PFSK-1 (cell line): ENCODE results near the gene USP35.

ENCODE experiments used
- FOXP2 ChIP-seq: optimal IDR thresholded peaks from 2 replicates; pipeline ENCODE3; 2011; ENCODE audit warnings: borderline replicate concordance, control low read depth, inconsistent platforms; ENCODE audit not compliant: insufficient read depth; ENCODE audit errors: extremely low read length, extremely low read depth
- POLR2AphosphoS5 ChIP-seq: IDR thresholded peaks from 2 replicates; pipeline ENCODE4 v1.6.1; 2012; ENCODE audit warnings: low read depth, mild to moderate bottlenecking, control low read depth, low read length, moderate library complexity
- SIN3A ChIP-seq: IDR thresholded peaks from 2 replicates; pipeline ENCODE4 v1.6.1; 2012; ENCODE audit warnings: mild to moderate bottlenecking, low read length, moderate library complexity, borderline replicate concordance; ENCODE audit not compliant: insufficient read depth
- TAF1 ChIP-seq: IDR thresholded peaks from 2 replicates; pipeline ENCODE4 v1.6.1; 2012; ENCODE audit warnings: low read length, control low read depth, borderline replicate concordance; ENCODE audit not compliant: insufficient read depth
- TF ChIP-seq, protein P1 (sequence below), 2 experiments: IDR thresholded peaks; 2 replicates each; pipeline versions ENCODE4 v1.6.1 to v1.8.0; 2011 to 2012; ENCODE audit warnings: low read depth in 2 of 2, low read length in 2 of 2, control low read depth in 1 of 2, inconsistent platforms in 1 of 2, mild to moderate bottlenecking in 1 of 2, moderate library complexity in 1 of 2; ENCODE audit not compliant: insufficient read depth in 1 of 2

USP35 gene

DNA sequence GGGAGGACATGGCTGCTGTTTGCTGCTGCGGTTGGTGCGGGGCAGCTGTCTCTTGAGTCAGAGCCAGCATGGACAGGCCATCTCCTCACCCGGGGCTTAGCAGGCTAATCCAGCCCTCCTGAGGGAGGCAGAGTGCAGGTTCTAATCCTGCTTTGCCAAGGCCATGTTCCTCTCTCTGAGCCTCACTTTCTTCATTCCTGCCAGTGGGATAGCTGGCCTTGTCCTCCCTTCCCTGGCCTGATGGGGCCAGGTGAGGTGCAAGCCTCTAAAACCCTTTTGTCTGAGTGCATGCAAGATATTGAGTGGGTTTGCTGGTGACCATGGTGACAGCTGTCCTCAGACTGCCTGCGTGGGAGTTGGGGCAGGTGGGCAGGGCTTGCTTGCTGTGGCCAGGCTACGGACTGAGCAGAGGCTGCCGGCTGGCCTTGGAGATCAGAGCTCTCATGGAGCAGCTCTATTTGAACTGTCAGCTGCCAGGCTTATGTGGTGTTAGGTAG lies 3.6 kb downstream of the USP35 start:
- TF ChIP-seq, protein P1, sequence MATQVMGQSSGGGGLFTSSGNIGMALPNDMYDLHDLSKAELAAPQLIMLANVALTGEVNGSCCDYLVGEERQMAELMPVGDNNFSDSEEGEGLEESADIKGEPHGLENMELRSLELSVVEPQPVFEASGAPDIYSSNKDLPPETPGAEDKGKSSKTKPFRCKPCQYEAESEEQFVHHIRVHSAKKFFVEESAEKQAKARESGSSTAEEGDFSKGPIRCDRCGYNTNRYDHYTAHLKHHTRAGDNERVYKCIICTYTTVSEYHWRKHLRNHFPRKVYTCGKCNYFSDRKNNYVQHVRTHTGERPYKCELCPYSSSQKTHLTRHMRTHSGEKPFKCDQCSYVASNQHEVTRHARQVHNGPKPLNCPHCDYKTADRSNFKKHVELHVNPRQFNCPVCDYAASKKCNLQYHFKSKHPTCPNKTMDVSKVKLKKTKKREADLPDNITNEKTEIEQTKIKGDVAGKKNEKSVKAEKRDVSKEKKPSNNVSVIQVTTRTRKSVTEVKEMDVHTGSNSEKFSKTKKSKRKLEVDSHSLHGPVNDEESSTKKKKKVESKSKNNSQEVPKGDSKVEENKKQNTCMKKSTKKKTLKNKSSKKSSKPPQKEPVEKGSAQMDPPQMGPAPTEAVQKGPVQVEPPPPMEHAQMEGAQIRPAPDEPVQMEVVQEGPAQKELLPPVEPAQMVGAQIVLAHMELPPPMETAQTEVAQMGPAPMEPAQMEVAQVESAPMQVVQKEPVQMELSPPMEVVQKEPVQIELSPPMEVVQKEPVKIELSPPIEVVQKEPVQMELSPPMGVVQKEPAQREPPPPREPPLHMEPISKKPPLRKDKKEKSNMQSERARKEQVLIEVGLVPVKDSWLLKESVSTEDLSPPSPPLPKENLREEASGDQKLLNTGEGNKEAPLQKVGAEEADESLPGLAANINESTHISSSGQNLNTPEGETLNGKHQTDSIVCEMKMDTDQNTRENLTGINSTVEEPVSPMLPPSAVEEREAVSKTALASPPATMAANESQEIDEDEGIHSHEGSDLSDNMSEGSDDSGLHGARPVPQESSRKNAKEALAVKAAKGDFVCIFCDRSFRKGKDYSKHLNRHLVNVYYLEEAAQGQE (IDR thresholded peaks at IDR 0.05; ENCODE audit: insufficient read depth in 1 of 2, low read depth in 2 of 2, low read length in 2 of 2) = no peak
- TF ChIP-seq FOXP2 (no peak), SIN3A (no peak), POLR2AphosphoS5 (no peak), TAF1 (no peak)

DNA sequence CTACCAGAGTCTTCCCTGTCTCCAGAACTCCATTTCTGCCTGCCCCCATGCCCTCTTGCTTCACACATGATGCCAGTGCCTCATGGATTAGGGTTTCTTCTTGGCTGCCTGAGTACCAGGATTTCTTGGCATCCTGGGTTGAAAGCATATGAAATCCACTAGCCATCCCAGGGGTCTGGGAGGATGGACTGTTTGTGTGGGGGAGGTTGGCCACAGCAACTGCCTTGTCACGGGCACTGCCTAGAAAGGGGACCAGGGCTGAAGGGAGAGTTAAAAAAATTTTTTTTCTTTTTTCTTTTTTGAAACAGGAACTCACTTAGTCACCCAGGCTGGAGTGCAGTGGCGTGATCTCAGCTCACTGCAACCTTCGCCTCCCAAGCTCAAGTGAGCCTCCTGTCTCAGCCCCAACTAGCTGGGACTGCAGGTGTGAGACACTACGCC lies 4.2 kb downstream of the USP35 start:
- no peak for TF ChIP-seq TAF1
- TF ChIP-seq, protein P1 (IDR thresholded peaks at IDR 0.05; ENCODE audit: insufficient read depth in 1 of 2, low read depth in 2 of 2, low read length in 2 of 2) = no peak

DNA sequence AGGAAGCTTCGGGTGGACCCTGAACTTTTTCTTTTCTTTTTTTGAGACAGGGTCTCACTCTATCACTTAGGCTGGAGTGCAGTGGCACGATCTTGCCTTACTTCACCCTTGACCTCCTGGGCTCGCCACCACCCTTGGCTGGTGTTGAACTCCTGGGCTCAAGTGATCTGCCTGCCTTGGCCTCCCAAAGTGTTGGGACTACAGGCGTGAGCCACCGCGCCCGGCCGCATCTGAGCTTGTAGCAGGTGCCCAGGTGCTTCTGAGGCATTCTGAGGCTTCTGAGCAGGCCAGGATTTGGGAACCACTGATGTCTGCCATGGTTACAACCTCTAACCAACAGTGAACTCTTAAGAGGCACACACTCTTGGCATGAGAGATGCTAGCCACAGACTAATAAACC lies 5.1 kb downstream of the USP35 start:
- TF ChIP-seq, protein P1 (IDR thresholded peaks at IDR 0.05; ENCODE audit: insufficient read depth in 1 of 2, low read depth in 2 of 2, low read length in 2 of 2) = no peak
- no peak for TF ChIP-seq FOXP2
- no peak for TF ChIP-seq SIN3A
- TF ChIP-seq TAF1 = no peak
- no peak for TF ChIP-seq POLR2AphosphoS5

DNA sequence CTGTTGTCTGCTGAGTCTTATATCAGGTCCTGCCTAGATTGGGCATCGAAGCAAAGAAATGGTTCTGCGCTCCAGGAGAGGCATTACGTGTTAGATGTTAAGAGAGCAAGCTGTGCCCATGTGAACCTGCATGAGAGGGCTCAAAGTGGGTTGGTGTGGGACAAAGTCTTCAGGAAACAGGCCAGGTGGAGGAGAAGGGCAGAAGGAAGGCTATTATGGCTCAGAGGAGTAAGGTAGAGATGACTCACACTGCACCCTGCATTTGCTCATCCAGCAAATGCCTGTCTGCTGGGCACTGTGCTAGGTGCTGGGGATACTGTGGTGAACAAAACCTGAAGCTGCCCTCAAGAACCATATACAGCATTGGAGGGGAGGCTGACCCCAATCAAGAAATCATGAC lies 5.8 kb downstream of the USP35 start:
- no peak for TF ChIP-seq FOXP2
- TF ChIP-seq, protein P1 (IDR thresholded peaks at IDR 0.05; ENCODE audit: insufficient read depth in 1 of 2, low read depth in 2 of 2, low read length in 2 of 2) = no peak
- TF ChIP-seq POLR2AphosphoS5 = no peak

DNA sequence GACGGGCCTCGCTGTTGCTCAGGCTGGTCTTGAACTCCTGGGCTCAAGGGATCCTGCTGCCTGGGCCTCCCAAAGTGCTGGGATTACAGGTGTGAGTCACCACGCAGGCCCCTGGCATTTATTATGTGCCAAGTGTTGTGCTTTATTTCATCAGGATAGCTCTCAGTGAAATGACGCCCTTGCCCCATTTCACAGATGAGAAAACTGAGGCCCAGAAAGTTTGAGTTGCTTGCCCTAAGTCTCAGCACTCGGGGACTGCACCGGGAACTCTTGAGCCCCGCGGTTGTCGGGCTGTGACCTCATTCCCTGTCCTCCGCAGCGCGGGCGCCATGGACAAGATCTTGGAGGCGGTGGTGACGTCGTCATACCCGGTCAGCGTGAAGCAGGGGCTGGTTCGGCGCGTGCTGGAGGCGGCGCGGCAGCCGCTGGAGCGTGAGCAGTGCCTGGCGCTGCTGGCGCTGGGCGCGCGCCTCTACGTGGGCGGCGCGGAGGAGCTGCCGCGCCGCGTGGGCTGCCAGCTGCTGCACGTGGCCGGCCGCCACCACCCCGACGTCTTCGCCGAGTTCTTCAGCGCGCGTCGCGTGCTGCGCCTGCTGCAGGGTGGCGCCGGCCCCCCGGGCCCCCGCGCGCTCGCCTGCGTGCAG lies 7.3 kb downstream of the USP35 start:
- TF ChIP-seq FOXP2 (no peak), POLR2AphosphoS5 (no peak), TAF1 (no peak), SIN3A (no peak)
- TF ChIP-seq, protein P1 (IDR thresholded peaks at IDR 0.05; ENCODE audit: insufficient read depth in 1 of 2, low read depth in 2 of 2, low read length in 2 of 2) = no peak
